Hepatocyte (in vitro differentiated cells): ENCODE data around the gene HSP90AA1.

ENCODE experiments used
- EZH2 ChIP-seq: fragments of 200-600 bp; sonication (generic); IDR thresholded peaks from 2 replicates; pipeline ENCODE4 v1.6.1; 2016; ENCODE audit warnings: antibody characterized with exemption, mild to moderate bottlenecking, borderline replicate concordance
- TF ChIP-seq, protein P1 (sequence below): fragments of 200-600 bp; sonication (generic); IDR thresholded peaks from 2 replicates; pipeline ENCODE4 v1.5.1; 2016; ENCODE audit warnings: antibody characterized with exemption, mild to moderate bottlenecking; ENCODE audit not compliant: poor library complexity

DNA sequence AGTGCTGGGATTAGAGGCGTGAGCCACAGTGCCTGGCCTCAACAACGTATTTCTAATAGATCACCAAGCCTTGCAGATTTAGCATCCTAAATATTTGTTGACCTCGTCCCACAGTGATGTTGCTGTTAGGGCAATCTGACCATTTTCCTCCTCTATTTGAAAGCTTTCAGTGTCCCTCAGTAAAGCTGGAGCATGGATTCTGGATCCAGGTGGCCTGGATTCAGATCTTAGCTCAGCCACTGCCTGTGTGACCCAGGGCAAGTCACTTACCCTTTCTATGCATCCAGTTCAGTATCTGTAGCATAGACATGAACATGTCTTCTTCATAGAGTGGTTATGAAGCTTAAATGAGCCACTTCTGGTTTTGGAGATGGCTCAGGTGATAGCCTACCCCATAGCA is 3.9 kb upstream of the HSP90AA1 start:
- TF ChIP-seq, protein P1, sequence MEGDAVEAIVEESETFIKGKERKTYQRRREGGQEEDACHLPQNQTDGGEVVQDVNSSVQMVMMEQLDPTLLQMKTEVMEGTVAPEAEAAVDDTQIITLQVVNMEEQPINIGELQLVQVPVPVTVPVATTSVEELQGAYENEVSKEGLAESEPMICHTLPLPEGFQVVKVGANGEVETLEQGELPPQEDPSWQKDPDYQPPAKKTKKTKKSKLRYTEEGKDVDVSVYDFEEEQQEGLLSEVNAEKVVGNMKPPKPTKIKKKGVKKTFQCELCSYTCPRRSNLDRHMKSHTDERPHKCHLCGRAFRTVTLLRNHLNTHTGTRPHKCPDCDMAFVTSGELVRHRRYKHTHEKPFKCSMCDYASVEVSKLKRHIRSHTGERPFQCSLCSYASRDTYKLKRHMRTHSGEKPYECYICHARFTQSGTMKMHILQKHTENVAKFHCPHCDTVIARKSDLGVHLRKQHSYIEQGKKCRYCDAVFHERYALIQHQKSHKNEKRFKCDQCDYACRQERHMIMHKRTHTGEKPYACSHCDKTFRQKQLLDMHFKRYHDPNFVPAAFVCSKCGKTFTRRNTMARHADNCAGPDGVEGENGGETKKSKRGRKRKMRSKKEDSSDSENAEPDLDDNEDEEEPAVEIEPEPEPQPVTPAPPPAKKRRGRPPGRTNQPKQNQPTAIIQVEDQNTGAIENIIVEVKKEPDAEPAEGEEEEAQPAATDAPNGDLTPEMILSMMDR, result no peak
- no peak for TF ChIP-seq EZH2
